Stimulated activated naive CD8-positive, alpha-beta T cell treated with anti-CD3 and anti-CD28 coated beads, Interleukin-15, Interleukin-2, amounts not matched to agents 100 ng/mL and 50 ng/mL, for 24 hours (primary cell): ENCODE data around the gene CEACAM1.

Source experiments
- H3K27ac Mint-ChIP-seq: one replicate; pipeline ENCODE4 v1.8.0; 2021; ENCODE audit warnings: mild to moderate bottlenecking, mixed read lengths
- H3K27me3 Mint-ChIP-seq: one replicate; pipeline ENCODE4 v1.8.0; 2021; ENCODE audit warnings: mixed read lengths
- H3K36me3 Mint-ChIP-seq: one replicate; pipeline ENCODE4 v1.8.0; 2021; ENCODE audit warnings: low read depth, mixed read lengths
- H3K4me1 Mint-ChIP-seq: one replicate; pipeline ENCODE4 v1.8.0; 2021; ENCODE audit warnings: low read depth, mixed read lengths
- H3K4me3 Mint-ChIP-seq: one replicate; pipeline ENCODE4 v1.8.0; 2021; ENCODE audit warnings: mild to moderate bottlenecking, mixed read lengths
- H3K9me3 Mint-ChIP-seq: one replicate; pipeline ENCODE4 v1.8.0; 2021; ENCODE audit warnings: mixed read lengths

Gene CEACAM1

DNA sequence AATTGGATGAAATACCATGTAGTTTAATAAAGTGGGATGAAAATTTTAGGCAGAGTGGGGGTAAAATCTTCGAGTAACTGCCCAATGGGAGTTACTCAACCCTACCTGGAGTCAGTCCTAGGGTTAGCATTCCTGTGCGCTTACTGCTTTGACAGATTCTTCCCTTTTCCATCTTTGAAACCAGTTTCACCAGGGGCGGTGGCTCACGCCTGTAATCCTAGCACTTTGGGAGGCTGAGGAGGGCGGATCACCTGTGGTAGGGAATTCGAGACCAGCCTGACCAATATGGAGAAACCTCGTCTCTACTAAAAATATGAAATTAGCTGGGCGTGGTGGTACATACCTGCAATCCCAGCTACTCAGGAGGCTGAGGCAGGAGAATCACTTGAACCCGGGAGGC is 48.5 kb downstream of the CEACAM1 start:
- H3K4me3 Mint-ChIP-seq = no peak overlapping the region
- H3K27me3 Mint-ChIP-seq = no peaks in the 10 kb centered on the region
- no peak overlapping the region for H3K27ac Mint-ChIP-seq
- H3K36me3 Mint-ChIP-seq = no peaks in the 10 kb centered on the region
- H3K9me3 Mint-ChIP-seq = no peaks in the 10 kb centered on the region
- H3K4me1 Mint-ChIP-seq = peaks cover 16% of the 10 kb centered on the region

- H3K4me1 Mint-ChIP-seq = peaks cover 16% of the 10 kb centered on the region
Measured at GRCh38 chr19:42478765-42479311, 49.4 kb downstream of the CEACAM1 start.

GRCh38 chr19:42477933-42478332 is 50.3 kb downstream of the CEACAM1 start:
- Mint-ChIP-seq H3K4me1 (peaks cover 16% of the 10 kb centered on the region), H3K27me3 (no peaks in the 10 kb centered on the region), H3K27ac (no peak overlapping the region), H3K9me3 (no peaks in the 10 kb centered on the region), H3K4me3 (no peak overlapping the region), H3K36me3 (no peaks in the 10 kb centered on the region)

More at GRCh38 chr19:42478765-42479311, 49.4 kb downstream of the CEACAM1 start:
- Mint-ChIP-seq H3K27me3 (no peaks in the 10 kb centered on the region), H3K36me3 (no peaks in the 10 kb centered on the region), H3K27ac (no peak overlapping the region), H3K9me3 (no peaks in the 10 kb centered on the region), H3K4me3 (no peak overlapping the region)

DNA sequence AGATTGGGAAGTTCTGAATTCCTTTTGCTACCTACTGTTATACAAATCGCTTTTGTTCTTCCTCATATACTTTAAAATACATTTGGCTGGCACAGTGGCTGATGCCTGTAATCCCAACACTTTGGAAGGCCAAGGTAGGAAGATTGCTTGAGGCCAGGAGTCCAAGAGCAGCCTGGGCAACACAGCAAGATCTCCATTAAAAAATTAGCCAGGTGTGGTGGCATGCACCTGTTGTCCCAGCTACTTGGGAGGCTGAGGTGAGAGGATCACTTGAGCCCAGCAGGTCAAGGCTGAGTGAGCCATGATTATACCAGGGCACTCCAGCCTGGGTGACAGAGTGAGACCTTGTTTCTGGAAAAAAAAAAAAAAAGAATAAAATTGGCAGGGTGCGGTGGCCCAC is 51.2 kb downstream of the CEACAM1 start:
- Mint-ChIP-seq H3K9me3 (no peaks in the 10 kb centered on the region), H3K4me3 (no peak overlapping the region), H3K4me1 (peaks cover 16% of the 10 kb centered on the region), H3K36me3 (no peaks in the 10 kb centered on the region), H3K27ac (no peak overlapping the region), H3K27me3 (no peaks in the 10 kb centered on the region)

DNA sequence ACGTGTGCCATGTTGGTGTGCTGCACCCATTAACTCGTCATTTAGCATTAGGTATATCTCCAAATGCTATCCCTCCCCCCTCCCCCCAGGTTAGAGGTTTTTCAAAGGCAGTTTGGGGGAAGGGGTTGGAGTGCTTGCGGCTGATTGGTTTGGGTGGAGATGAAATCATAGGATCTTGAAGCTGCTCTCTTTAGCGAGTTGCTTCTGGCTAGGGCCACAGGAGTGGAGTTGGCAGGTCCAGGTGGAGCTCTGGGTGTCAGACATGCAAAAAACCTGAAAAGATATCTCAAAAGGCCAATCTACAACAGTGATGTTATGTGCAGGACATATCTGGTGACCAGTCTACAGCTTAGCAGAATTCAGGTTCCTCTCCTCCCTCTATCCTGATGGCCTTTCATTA is 52.9 kb downstream of the CEACAM1 start:
- H3K9me3 Mint-ChIP-seq = no peaks in the 10 kb centered on the region

DNA sequence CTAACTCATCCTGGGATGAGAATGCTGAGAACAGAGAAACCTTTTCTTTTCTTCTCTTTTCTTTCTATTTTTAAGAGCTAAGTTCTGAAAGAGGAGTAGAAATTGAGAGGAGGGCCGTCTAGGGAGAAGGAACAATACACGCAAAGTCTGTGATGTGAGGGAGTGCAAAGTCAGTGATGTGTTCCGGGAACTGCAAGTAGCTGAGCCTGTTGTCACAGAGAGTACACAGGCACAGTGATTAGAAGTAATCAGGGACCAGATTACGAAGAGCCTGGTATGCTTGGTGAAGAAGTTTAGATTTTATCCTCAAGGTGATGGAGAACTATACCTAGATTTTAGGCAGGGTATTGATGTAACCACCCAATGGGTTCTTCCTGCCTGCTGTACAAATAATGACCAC is 53.5 kb downstream of the CEACAM1 start:
- Mint-ChIP-seq H3K4me3 (no peak overlapping the region), H3K4me1 (peaks cover 8% of the 10 kb centered on the region), H3K36me3 (no peaks in the 10 kb centered on the region), H3K27me3 (no peaks in the 10 kb centered on the region), H3K9me3 (no peaks in the 10 kb centered on the region), H3K27ac (no peak overlapping the region)

More for the DNA sequence above, 52.9 kb downstream of the CEACAM1 start:
- no peak overlapping the region for H3K27ac Mint-ChIP-seq
- peaks cover 5% of the 10 kb centered on the region for H3K4me1 Mint-ChIP-seq
- no peak overlapping the region for H3K4me3 Mint-ChIP-seq
- H3K36me3 Mint-ChIP-seq = no peaks in the 10 kb centered on the region
- no peaks in the 10 kb centered on the region for H3K27me3 Mint-ChIP-seq

- Mint-ChIP-seq H3K9me3 (no peaks in the 10 kb centered on the region), H3K4me3 (no peak overlapping the region), H3K27ac (no peak overlapping the region), H3K4me1 (peaks cover 15% of the 10 kb centered on the region), H3K36me3 (no peaks in the 10 kb centered on the region), H3K27me3 (no peaks in the 10 kb centered on the region)
Measured at GRCh38 chr19:42473686-42474085, 54.6 kb downstream of the CEACAM1 start.

DNA sequence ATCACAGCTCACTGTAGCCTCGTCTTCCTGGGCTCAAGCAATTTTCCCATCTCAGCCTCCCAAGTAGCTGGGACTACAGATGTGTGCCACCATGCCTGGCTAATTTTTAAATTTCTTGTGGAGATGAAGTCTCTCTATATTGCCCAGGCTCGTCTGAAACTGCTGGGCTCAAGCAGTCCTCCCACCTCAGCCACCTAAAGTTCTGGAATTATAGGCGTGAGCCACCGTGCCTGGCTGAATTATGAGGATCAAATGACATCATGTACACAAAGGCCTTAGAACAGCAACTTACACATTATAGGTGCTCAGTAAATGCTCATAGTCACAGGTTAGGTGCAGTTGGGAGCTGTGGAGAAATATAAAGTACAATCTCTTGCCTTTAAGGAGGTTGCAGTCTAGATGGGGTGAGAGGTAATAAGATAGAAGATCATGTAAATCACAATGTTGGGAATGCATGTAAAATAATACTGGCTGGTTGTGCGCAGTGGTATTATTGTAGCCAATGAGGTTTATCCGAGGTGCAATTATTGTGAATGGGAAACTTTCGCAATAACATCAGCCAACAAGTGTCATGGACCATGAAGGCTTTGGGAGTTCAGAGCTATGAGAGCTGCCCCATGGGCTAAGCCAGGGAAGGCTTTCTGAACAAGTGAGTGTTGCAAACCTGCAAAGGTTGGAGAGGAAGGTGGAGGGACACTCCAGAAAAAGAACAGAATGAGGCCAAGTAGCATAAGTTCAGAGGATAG is 55.7 kb downstream of the CEACAM1 start:
- Mint-ChIP-seq H3K4me1 (peaks cover 24% of the 10 kb centered on the region), H3K9me3 (no peaks in the 10 kb centered on the region), H3K27ac (no peak overlapping the region)

GRCh38 chr19:42471554-42472249 is 56.6 kb downstream of the CEACAM1 start:
- no peak overlapping the region for H3K4me3 Mint-ChIP-seq
- no peak overlapping the region for H3K27ac Mint-ChIP-seq
- H3K4me1 Mint-ChIP-seq = peaks cover 32% of the 10 kb centered on the region
- H3K36me3 Mint-ChIP-seq = no peaks in the 10 kb centered on the region
- H3K27me3 Mint-ChIP-seq = no peaks in the 10 kb centered on the region
- H3K9me3 Mint-ChIP-seq = no peaks in the 10 kb centered on the region

More for the DNA sequence above, 55.7 kb downstream of the CEACAM1 start:
- no peaks in the 10 kb centered on the region for H3K27me3 Mint-ChIP-seq
- no peak overlapping the region for H3K4me3 Mint-ChIP-seq
- H3K36me3 Mint-ChIP-seq = no peaks in the 10 kb centered on the region

DNA sequence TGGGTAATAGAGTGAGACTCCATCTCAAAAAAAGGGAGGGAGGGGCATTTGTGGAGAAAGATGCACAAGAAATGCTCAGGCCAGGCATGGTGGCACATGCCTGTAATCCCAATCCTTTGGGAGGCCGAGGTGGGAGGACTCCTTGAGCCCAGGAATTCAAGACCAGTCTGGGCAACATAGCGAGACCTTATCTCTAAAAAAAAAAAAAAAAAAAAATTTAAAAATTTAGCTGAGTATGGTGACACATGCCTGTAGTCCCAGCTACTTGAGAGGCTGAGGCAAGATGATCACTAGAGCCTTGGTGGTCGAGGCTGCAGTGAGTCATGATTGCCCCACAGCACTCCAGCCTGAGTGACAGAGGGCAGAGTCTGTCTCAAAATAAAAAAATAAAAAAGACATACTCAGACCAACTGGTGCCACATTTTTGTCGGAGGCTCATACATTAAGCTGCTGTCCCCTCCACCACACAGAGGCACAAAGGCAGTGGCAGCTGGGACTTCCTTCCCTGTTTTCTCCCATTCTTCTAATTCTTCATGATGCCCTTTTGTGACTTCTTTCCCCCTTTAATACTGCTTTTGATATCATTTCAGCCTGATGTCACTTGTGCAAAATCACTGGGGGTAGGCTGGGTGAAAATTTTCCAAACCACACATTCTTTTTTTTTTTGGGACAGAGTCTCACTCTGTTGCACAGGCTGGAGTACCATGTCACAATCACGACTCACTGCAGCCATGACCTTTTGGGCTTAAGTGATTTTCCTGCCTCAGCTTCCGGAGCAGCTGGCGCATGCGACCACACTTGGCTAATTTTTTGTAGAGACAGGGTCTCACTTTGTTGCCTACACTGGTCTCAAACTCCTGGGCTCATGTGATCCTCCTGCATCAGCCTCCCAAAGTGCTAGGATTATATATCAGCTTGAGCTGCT is 58.7 kb downstream of the CEACAM1 start:
- Mint-ChIP-seq H3K27me3 (no peaks in the 10 kb centered on the region), H3K4me3 (peak overlapping the region; percentile 51), H3K9me3 (no peaks in the 10 kb centered on the region), H3K36me3 (no peaks in the 10 kb centered on the region), H3K4me1 (peaks cover 43% of the 10 kb centered on the region), H3K27ac (peak overlapping the region; percentile 93)

GRCh38 chr19:42468273-42468796 is 59.9 kb downstream of the CEACAM1 start:
- Mint-ChIP-seq H3K4me3 (no peak overlapping the region), H3K36me3 (no peaks in the 10 kb centered on the region), H3K27ac (peak overlapping the region; percentile 14), H3K9me3 (no peaks in the 10 kb centered on the region), H3K27me3 (no peaks in the 10 kb centered on the region), H3K4me1 (peaks cover 43% of the 10 kb centered on the region)

DNA sequence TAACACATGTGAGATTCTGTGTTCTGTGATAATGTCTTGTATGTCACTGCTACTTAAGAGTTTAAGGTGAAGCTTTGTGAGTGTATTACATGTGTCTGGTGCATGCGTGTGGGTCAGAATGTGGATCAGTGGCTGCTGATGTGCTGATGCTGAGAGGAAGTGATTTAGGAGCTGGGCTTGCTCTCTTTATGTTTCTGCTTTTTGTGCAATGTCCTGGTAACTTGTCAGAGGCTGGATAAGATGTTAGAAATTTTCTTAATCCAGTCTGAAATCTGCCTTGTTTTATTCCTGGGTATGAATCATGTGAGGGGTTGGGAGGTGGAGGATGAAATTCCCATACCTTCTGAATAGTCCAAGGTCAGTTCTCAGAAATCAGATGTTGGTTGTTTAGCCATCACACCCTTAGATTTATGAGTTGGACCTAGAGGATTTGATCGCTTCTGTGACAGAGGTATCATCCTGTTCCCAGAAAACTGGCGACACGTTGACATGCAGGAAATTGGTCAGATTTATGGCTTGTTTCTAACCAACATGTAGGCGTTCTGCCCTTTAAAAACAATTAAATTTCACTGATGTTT is 61.0 kb downstream of the CEACAM1 start:
- Mint-ChIP-seq H3K27ac (peak overlapping the region; percentile 1), H3K4me1 (peaks cover 43% of the 10 kb centered on the region), H3K27me3 (no peaks in the 10 kb centered on the region), H3K4me3 (no peak overlapping the region), H3K36me3 (no peaks in the 10 kb centered on the region), H3K9me3 (no peaks in the 10 kb centered on the region)

DNA sequence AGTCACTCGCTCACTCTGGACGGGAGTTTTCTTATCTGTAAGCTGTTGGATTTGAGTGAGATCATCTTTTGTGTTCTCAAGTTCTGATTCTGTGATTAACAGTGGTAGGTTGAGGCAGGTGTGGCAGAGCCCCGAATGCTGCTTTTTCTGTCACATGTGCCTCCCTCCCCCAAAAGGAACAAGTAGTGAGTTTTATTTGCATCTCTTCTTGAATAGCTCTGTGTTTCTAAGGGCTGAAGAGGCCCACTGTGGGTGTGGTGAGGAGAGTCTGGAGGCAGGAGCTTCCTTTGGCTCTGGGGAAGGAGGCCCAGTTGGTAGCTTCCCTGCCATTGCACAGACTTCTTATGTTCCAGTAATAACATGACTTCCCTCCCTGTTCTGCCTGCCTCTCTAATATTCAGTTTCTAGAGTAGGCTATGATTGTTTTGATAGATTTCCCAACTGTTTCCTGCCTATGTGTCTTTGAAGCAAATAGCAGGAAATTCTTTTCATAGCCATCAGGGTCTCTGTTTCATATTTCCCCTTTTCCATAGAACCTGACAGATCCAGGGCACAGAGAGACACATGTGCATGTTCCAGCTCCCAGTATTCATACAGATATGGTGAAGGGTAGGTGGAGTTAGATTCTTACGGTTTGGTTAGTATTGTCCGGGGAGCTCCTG is 61.6 kb downstream of the CEACAM1 start:
- Mint-ChIP-seq H3K27ac (peak overlapping the region; percentile 1), H3K4me3 (no peak overlapping the region), H3K9me3 (no peaks in the 10 kb centered on the region), H3K27me3 (no peaks in the 10 kb centered on the region), H3K4me1 (peaks cover 43% of the 10 kb centered on the region), H3K36me3 (no peaks in the 10 kb centered on the region)

GRCh38 chr19:42465827-42466280 is 62.4 kb downstream of the CEACAM1 start:
- H3K4me3 Mint-ChIP-seq = no peak overlapping the region
- H3K27ac Mint-ChIP-seq = peak overlapping the region; percentile 57
- H3K9me3 Mint-ChIP-seq = no peaks in the 10 kb centered on the region
- H3K36me3 Mint-ChIP-seq = no peaks in the 10 kb centered on the region
- no peaks in the 10 kb centered on the region for H3K27me3 Mint-ChIP-seq
- peaks cover 43% of the 10 kb centered on the region for H3K4me1 Mint-ChIP-seq
